Measurements from ENCODE around the gene PLAGL2.
"Not testable (repeated sequence)": the region's sequence is repeated elsewhere in the genome, so short reads cannot be mapped to it uniquely, and the experiment has no call there.

PLAGL2 gene, protein sequence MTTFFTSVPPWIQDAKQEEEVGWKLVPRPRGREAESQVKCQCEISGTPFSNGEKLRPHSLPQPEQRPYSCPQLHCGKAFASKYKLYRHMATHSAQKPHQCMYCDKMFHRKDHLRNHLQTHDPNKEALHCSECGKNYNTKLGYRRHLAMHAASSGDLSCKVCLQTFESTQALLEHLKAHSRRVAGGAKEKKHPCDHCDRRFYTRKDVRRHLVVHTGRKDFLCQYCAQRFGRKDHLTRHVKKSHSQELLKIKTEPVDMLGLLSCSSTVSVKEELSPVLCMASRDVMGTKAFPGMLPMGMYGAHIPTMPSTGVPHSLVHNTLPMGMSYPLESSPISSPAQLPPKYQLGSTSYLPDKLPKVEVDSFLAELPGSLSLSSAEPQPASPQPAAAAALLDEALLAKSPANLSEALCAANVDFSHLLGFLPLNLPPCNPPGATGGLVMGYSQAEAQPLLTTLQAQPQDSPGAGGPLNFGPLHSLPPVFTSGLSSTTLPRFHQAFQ

DNA sequence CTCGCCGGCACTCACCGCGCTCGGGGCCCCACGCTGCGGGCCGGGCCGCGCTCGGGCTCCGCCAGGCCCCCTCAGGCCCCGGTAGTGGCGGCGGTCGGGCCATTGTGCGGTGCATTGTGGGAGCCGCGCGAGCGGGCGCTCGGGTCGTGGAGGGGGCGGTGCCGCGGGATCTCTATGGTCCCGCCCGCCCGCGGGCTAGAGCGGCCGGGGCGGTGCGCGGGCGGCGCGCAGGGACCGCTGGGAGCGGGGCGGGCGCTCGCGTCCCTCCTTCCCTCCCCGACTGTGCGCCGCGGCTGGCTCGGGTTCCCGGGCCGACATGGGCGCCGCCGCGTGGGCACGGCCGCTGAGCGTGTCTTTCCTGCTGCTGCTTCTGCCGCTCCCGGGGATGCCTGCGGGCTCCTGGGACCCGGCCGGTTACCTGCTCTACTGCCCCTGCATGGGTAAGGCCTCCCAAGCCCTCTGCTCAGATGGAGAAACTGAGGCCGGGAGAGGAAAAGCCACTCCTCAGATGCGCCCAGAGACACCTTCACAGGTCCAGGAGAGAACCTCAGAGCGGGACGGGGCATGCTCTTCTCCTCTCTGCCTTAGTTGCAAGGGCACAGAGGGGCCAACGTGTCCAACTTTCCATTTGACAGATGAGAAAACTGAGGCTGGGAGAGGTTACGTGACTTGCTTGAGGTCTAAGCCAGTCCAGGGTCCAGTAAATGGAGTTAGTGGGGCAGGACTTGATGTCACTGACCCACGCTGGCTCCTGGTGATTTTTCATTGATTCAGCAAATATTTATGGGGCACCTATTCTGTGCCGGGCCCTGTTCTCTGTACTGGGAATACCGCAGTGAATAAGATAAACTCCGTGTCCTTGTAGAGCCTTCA is at the start of gene PLAGL2, which contains the start of gene POFUT1:
PLAGL2 (minus strand) TSS at position 118 of the 873 bp plus-strand sequence. CDS start 5,565 bp downstream, outside the sequence.
POFUT1 (plus strand) TSS at position 255 of the 873 bp plus-strand sequence; CDS start at position 317, 62 bp downstream.
- DNase-seq: peak; percentile 88

DNA sequence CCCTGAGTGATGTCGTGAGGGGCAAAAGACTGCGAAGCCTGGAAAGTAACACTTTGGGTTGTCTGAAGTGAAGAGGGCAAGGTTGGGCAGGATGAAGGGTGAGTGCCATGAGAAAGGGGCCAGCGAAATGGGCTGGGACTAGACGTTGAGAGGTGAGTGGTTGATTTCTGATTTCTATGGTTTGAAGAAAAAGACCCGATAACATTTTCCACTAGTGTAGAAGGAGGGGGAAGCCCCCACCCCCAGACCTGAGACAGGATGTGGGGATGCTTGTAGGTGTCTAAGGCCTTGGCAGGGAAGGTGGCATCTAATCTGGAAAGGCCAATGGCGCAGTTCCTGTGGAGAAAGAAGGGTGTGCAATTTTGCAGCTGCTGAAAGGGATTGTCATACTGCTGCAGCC is 44.6 kb upstream of the PLAGL2 start:
- no peak for DNase-seq

DNA sequence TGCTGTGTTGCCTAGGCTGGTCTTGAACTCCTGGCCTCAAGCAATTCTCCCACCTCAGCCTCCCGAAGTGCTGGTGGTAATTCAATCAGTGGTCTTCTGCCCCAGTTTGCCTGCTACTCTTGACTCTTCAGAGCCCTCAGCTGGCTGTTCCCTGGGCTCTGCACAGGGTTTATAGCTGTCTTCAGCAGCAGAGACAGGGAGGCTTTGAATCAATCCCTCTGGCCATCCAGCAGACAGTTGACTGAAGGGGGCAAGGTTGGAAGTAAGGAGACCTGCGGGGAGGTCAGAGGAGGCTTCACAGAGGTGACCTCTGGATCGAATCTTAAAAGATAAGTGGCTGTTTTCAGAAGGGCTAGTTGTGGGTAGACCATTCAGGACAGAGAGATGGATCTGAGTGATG is 43.9 kb upstream of the PLAGL2 start:
- DNase-seq: no peak

DNA sequence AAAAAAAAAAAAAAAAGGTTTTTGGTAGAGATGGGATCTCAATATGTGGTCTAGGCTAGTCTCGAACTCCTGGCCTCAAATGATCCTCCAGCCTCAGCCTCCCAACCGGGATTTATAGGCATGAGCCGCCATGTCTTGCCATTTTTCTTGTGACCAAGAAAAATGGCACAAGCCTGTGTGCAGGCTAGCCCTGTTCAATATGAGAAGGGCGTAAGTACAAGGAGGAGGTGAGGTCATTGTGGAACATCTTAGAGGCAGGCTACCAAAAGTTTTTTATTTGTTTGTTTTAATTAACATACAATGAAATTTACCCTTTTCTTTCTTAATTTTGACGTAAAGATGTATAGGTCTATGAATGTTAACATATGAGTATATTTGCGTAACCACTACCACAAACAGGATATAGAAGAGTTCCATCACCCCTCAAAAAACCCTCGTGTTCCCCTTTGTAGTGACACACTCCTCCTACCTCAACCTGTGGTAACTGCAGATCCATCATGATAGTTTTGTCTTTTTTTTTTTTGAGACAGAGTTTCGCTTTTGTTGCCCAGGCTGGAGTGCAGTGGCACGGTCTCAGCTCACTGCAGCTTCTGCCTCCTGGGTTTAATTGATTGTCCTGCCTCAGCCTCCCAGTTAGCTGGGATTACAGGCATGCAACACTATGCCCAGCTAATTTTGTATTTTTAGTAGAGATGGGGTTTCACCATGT is 41.6 kb upstream of the PLAGL2 start:
- no peak for DNase-seq

DNA sequence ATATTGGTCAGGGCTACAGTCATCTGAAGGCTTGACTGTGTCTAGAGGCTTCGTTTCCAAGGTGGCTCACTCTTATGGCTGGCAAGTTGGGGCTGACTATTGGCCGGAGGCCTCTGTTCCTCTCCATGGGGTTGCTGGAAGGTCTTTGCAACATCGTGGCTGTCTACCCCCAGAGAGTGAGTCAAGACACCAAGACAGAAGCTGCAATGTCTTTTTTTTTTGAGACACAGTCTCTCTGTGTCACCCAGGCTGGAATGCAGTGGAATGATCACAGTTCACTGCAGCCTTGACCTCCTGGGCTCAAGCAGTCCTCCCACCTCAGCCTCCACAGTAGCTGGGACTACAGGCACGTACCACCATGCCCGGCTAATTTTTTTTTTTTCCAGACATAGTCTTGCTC is 40.5 kb upstream of the PLAGL2 start:
- DNase-seq: no peak

DNA sequence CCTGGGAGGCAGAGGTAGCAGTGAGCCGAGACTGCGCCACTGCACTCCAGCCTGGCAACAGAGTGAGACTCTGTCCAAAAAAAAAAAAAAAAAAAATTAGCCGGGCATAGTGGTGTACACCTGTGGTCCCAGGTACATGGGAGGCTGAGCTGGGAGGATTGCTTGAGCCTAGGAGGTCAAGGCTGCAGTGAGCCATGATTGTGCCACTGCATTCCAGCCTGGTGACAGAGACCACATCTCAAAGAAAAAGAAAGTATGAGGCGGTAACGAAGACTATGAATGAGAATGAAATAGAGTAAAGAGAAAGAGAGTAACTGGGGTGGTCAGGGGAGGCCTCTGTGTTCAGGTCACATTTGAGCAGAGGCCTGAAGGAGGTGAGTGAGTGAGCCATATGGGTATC is 38.7 kb upstream of the PLAGL2 start:
- DNase-seq: not testable (repeated sequence)

DNA sequence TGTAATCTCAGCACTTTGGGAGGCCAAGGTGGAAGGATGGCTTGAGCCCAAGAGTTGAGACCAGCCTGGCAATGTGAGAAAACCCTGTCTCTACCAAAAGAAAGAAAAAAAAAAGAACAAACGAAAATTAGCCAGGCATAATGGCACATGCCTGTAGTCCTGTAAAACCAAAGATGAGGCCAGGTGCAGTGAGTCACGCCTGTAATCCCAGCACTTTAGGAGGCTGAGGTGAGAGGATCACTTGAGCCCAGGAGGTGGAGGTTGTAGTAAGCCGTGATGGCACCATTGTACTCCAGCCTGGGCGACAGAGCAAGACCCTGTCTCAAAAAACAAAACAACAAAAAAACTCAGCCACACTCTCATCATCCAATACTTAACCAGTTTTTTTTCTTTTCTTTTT is 37.4 kb upstream of the PLAGL2 start:
- DNase-seq: no peak

DNA sequence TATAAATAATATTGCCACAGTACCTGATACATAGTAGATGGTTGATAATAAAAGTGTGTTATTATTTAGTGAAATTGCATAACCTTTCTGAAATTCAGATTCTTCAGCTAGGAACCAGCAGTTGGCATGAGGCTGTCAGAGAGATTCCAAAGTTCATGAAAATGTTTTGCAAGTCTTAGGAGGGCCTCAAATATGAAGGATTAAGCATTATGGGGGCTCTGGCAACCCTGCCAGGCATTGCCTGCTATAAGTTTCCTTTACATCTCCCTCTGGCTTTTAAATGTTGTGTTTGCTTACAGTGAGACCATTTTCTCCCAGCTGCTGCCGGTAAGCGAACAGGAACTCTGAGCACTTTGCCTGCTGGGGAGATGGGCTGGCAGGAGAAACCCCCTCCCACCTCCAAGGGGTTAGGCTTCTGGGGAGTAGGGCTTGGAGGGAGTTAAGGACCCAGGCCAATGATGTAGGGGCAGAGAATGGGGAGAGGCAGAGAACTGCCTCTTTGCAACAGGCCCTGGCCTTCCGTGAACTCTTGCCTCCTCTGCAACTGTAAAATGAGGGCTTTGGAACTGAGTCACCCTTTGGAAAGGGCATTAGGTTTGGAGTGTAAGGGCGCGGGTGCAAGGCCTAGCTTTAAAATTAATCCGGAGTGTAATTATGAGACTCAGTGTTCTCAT is 36.7 kb upstream of the PLAGL2 start:
- DNase-seq: no peak

DNA sequence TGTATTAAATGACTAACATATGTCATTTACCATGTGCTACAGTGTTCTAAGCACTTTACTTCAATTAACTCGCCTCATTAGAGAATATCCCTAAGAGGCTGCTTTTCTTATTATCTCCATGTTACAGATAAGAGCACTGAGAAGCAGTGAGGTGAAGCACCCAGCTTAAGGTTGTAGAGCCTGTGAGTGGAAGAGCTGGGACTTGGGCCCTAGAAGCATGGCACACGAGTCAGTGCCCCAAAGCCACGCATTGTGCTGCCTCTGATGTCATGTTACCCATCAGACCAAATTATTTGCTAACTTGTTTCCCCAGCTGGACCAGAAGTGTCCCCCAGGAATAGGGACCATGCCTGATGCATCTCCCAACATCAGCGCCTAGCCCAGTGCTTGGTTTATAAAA is 34.3 kb upstream of the PLAGL2 start:
- DNase-seq: no peak

DNA sequence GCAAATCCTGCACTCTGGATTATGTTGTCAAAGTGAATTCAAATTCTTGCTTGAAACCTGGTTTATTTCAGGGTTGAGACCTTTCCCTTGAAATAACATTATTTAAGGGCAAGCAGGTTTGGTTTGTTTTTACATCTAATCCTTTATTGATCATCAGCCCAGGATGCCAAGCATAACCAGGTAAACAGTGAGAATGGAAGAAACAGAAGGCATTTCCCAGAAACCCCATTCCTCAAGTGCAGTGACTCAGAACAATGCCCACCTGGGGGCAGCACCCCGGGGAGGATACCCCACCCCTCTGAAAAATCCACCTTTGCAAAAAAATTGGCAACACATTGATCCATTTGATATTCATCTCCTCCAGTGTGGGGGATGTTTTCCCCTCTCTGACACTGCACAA is 32.7 kb upstream of the PLAGL2 start:
- no peak for DNase-seq

DNA sequence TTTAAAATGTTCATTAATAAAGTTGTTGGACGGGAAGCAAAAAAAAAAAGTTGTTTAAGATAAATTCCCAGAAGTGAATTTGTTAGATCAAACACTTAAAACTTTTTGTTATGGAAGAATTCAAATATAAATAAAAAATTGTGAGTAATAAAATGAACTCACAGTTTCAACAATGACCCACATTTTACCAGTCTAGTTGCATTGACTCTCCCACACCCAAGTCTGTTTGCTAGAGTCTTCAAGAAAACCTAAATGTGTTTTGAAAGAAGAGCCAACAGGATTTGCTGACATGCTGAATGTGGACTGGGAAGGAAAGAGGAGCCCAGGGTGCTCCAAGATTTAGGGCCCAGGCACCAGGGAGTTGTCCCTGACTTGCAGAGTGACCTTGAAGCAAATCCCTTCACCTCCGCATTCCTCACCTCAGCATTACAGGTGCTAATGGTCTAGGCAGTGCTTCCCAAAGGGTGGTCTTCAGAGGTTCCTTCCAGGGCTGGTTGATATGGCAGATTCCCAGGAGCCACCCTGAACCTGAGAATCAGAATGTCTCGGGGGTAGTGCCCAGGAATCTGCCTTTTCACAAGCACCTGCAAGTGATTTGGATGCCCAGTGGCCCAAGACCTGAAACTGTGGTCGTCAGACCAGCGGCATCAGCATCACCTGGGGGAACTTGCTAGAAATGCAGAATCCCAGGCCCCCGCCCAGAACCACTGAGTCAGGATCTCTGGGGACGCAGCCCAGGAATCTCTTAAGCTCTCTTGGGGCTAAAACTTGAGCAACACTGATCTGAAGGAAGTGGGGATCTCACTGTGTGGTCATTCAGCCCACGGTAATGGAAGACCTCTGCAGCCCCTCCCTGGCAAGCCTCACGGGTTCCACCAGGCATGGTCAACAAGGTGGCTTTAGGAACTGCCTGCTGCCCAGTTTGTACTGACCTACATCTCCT is 31.2 kb upstream of the PLAGL2 start:
- no peak for DNase-seq

DNA sequence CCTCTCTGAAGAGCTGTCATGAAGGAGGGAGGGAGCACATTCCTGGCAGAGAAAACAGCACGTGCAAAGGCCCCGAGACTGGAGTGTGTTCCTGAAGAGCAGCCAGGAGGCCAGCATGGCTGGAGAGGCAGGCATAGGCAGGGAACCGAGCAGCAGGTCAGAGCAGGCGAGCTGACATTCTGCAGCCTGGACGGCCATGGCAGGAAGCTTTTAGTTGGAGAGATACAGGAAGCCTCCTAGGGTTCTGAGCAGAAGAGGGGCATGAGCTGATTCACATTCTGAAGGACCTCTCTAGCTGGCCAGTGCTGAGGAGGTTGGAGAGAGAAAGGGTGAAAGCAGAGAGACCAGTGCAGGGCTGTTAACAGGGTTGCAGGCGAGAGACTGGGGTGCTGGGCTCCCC is 29.9 kb upstream of the PLAGL2 start:
- DNase-seq: no peak

DNA sequence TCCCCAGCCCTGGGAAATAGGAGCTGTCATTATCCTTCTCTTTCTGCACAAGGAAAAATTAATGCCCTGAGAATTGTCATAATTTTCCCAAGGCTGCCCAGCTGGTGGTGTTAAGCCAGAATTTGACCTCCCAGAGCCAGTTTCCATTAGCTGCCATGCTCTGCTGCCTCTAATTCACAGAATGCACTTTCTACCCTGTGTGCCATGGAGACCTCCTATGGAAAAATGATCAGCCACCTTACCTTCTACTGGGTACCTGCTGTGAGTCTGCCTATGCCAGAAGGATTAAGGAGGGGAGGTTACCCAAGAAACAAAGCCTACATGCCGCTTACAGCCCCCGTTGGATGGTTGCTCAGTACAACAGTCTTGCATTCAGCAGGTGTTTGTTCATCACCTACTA is 29.3 kb upstream of the PLAGL2 start:
- no peak for DNase-seq

DNA sequence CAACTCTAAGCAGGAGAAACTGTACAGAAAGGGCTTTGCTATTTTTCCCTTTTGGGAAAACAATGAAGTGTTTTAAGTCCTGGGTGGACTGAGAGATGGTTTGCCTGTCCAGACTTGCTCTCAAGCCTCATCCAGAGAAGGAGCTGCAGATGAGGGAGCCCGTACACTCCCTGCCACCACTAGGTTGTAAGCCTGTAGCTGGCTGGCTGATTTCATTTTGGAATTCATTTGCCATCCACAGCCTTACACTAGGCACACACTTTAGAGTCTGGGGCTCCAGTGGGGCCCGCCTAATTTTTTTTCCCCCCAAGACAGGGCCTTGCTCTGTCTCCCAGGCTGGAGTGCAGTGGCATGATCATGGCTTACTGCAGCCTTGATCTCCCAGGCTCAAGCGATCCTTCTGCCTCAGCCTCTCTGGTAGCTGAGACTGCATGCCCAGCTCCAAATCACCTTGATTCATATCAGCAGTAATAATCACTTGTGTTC is 28.5 kb upstream of the PLAGL2 start:
- no peak for DNase-seq

DNA sequence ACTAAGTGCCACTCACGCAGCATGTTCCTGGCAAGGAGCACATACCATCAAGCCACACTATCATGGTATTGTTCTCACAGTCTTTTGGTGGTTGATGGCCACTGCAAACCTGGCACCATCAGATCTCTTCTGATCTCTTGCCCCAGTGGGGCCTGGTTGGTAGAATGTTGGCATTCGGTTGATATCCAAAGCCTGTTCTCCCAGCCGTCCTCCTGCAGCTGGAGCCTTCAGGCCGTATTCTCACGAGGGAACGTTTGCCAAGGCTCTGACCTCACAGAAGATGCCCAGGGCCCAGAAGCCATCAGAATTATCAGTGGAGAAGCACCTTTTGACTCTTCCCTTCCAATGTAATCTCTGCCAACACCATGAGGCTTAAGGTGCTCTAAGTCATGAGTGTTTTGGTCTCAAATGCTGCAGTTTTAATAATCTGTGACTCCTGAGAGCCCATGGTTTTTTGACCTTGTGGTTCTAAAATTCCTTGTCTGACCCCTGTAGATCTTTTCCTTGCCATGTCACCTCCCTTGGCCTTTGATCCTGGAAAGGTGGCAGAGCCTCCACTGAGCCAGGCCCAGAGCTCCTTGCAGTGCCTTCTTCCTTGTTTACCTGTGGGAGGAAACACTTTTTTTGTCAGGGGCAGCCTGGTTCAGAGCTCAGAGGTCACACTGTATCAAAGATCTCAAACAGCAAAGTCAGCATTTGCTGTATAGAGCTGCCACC is 27.9 kb upstream of the PLAGL2 start:
- no peak for DNase-seq

DNA sequence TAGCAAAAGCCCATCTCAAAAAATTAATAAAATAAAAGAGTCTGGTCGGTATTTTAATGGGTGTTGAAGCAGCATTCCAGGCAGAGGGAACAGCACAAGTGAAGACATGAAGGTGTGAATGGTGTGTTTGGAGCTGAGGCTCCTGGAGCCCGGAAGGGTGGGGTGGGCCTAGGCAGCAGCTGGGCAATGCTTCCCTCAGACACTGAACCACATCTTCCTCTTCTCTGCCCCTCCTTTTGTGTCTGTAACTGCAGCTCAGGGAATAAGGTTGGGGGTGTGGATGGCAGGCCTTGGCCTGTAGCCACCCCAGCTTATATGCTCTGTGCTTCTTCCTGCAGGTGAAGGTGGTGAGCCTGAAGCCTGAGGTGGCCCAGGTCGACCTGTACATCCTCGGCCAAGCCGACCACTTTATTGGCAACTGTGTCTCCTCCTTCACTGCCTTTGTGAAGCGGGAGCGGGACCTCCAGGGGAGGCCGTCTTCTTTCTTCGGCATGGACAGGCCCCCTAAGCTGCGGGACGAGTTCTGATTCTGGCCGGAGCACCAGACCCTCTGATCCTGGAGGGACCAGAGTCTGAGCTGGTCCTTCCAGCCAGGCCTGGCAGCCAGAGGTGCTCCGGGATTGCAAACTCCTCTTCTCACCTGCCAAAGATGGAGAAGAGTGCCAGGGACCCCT is 26.7 kb upstream of the PLAGL2 start:
- DNase-seq: no peak

DNA sequence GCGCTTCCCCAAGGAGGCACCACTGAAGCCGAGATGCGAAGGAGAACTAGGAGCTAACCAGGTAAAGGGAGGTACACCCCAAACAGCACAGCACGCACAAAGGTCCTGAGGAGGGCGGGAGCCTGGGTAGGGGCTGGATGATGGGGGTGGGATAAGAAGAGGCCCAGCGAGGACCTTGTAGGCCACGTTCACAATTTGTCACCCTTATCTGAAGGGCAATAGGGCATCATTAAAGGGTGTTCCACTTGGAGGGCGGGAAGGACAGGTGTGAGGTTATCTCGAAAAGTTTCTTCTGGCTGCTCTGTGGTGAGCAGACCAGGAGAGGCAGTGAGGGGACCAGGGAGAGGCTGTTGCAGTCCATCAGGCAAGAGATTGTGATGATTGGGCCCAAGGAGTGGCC is 25.7 kb upstream of the PLAGL2 start:
- DNase-seq: no peak

DNA sequence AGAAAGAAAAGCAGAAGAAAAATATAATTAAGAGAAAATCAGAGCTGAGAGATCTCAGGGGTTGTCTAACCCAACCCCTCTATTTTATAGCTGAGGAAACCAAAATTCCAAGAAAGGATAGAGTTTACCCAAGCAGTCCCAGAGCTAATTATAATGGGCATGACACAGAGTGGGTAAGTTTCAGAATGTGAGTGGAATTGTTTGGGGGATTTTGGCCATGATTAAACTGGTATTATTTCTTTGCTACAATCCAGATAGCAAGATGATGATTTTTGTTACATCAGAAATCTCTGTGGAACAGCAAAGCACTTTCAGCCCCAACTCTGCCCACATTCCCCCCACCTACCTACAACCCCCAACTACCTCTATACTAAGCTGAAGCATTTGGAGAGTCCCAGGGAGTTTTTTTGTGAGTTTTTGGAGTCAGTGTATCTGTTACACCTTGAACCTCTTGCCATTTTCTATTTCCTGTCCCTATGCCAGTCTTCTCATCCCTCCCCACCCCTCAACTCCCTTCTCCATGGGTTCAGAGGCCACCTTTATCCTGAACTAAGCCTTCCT is 24.9 kb upstream of the PLAGL2 start:
- no peak for DNase-seq

DNA sequence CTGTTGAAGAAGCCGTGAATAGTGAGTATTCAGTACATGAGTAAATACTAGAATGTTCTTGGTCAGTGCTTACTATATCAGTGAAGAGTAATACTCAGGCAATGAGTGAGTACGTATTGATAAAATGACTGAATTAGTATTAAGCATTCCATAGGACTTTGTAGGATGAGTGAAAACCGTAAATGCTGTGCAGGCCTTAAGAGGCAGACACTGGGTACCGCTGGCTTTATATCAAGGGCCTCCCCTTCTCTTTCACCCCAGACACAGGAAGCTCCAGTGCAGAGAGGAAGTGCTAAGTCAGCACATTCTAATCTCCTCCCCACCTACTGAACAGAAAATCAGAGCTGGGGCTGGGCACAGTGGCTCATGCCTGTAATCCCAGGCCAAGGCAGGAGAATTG is 24.3 kb upstream of the PLAGL2 start:
- DNase-seq: no peak

DNA sequence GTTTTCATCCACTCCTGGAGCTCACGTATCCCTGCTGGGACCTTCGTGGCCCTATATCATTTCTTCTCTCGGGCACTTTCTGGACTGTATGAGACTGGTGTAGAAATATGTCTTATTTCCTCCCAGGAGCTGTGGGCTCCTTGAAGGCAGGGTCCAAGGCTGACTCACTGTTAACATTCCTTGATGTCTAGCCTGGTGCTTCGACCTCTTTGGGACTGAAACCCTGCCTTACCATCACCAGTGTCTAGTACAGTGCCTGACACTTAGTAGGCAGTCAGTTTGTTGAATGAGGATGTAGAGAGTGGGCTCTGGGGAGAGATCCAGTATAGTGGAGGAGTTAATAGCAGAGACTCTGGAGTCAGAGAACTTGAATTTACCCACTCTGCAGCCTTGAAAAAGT is 23.7 kb upstream of the PLAGL2 start:
- no peak for DNase-seq
